Stimulated activated CD4-positive, alpha-beta T cell treated with anti-CD3 and anti-CD28 coated beads, Interleukin-1b, Interleukin-23, amount 100 ng/mL, for 4 hours (primary cell): ENCODE data around the gene CRY1.

Source experiments
- DNase-seq, 2 donors: peaks; one replicate each; pipeline ENCODE4 v3.0.0-alpha.2; 2020; ENCODE audit warnings: low read depth in 2 of 2

CRY1 gene

DNA sequence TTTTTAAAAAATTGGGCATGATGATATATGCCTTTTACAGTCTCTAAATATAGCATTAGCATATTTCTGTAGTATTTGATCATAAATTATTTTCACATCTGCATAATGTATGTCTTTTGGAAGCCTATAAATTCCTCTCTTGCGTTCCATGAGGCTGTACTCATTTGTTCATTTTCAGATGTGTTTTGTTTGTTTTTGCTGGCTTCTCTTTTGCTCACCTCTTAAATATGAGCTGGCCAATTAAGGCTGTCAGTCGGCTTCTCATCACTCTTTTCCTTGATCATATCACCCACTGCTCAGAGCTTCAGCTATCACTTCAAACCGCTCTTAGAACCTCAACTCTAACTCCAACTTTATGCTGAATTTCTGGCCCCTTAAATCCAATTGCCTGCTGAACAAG is 131.1 kb downstream of the CRY1 start:
- no peak for DNase-seq

DNA sequence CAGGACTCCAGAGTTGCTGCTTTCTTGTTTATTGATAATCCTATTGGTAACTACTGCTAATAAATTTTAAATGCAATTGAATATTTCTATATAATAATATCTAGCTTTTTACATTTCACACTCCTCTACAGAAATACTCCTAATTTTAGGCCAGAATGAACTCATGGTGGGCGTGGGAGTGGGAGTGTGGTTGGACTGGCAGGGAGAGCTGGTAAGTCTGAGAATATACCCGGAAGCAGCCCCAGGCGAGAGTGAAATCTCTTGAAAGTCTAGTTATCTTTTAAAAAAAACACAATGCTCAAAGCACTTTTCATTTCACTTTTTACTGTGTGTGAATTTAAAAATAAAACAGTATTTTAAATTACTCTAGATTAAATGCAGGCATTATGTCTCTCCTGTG is 132.9 kb downstream of the CRY1 start:
- DNase-seq, result no peak

DNA sequence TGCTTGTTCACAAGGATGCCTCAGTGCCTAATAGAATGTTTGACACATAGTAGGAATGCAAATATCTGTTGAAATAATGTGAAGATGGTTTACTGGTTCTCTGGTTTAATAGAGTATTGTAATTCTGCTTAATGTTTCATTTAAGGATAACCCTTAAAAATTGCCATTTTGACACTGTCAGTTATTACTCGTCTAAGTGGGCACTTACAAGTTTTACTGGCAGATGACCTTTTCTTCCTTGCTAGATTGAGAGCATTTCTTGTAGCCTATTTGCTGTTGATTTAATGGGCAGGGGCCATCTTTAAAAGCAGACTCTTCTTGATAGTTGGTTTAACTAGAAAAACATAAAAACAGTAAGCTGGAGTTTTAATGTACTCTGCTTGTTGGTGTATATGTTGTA is 135.8 kb downstream of the CRY1 start:
- DNase-seq, result no peak

DNA sequence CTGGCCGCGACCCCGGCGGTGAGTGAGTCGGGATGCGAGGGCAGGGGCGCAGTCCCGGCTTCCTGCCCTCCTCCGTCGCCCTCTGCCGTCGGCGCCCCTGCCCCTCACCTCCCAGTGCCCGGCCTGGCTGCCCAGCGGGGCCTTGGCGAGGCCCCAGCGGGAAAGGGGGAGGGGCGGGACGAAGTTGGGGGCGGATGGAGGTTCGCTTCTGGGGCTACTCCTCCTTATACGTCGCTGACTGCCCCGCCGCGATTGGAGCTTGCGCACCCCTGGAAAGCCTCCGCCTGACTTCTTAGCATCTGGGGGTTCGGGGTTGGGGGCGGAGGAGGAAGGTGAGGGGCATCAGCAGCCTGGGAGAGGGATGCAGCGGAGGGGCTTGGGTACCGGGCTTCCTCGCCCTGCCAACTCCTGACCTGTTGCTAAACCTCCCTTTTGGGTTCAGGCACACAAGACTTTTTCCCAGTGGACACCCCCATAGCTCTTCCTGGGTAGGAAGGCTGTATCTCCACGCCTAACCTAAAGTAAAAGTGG is 137.2 kb downstream of the CRY1 start:
- peak in 1 of 2 donors; percentile 52 for DNase-seq

DNA sequence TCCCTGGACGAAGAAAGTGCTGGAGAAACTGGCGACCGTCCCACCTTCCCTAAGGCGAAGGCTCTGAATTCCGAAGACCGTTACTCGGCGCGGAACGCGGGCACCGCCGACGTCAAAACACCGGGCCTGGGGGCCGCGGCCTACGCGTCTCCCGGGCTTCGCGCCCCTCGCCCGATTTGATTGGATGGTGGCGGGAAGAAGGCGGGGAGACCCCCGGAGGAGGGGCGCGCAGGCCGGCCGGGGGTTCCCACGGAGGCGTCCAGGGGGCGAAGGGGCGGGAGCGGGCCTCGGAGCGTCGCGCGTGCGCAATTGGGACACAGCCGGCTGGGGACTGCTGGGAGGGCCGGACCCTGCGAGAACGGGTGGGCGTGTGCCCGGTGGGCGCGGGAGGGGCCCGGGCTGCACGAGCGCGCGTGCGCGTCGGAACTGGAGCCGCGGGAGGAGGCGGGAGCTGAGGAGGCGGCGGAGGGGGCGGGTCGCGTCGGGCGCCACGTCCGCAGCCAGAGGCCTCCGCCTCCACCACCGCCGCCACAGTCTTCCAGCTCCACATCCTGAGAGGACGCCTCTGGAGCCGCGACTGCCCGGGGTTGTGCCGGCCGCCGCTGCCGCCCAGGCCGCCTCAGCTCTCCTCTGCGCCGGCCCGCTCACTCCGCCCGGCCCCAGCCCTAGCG is 137.8 kb downstream of the CRY1 start, which contains the start of gene TMEM263:
TMEM263 (plus strand) TSS at position 531 of the 671 bp plus-strand sequence. CDS start 11,210 bp downstream, outside the sequence.
- peak; percentile 84 to 86 for DNase-seq

DNA sequence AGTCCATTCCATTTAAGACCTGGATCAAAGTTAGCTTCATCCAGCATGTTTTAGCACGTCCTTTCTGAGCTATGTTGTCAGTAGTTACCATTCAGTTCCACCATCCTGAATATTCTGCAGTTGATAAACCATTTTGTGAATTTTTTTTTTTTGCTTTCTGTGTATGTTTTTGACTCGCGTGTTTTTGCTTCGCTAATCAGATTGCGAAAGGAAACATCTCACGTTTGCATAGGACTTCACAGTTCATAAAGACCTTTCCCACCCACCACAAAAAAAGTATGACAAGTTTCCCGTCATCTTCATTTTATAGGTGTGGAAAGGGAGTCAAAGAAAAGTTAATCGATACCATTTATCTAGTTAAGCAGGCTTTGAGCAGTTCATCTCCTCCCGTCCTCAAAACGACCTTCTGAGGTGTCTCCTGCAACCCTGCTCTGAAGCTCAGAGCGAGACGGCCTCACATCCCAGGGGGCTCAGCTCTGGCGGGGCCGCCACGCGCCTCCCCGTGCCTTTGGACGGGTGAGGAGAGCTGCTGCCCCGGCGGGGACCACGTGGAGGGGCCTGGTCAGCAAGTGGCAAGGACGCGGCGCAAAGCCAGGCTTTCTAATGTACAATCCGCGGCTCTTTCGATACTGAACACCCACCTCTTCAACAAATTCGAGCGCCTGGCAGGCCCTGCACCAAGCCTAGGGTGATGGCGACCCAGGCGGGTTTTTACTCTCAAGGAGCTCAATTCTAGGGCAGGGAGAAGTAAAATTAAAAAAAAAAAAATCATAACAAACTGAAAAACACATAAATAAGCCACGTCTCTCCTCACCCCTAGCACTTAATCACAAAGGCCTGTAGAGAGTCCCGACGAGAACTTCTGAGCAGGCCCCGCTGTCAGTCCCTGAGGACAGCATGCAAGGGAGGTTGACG is 138.6 kb downstream of the CRY1 start:
- DNase-seq, result peak in 1 of 2 donors; percentile 9

DNA sequence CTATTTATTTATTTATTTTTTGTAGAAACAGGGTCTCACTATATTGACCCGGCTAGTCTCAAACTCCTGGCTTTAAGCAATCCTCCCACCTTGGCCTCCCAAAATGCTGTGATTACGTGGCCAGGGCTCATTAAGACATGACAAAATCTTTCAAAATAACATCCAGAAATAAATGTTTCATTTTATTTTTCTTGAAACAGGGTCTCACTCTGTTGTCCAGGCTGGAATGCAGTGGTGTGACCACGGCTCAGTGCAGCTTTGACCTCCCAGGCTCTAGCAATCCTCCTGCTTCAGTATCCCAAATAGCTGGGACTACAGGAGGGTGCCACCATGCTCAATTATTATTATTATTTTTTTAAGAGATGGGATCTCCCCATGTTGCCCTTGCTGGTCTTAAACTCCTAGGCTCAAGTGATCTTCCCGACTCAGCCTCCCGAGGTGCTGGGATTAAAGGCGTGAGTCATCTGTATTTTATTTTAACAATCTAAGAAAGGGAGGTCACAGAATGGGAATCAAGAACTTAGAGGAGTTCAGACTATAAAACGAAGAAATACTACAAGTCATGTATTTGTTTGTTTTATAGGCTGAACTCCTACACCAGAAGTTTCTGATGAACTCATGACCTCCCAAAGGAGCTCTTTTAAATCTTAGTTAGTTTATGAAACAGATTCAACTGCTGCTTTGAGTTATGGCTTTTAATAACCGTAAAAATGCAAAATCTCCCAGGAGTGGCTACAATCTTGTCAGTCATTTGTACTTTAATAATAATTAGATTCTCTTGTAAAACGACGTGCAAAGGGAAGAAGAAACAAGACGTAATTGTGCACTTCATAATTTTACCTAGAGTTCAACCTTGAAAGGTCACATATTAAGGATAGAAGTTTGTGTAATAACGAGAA is 139.7 kb downstream of the CRY1 start:
- DNase-seq, result no peak

DNA sequence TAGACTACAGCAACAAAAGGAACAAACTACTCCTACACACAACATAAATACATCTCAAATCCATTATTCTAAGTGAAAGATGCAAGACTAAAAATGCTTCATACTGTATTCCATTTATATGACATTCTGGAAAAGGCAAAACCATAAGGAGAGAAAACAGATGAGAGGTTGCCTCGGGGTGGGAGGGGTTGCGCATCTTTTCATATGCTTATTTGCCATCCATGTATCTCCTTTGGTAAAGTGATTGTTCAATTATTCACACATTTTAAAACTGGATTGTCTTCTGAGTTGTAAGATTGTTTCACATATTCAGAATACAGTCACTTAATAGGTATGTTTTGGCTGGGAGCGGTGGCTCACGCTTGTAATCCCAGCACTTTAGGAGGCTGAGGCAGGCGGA is 142.8 kb downstream of the CRY1 start:
- no peak for DNase-seq

DNA sequence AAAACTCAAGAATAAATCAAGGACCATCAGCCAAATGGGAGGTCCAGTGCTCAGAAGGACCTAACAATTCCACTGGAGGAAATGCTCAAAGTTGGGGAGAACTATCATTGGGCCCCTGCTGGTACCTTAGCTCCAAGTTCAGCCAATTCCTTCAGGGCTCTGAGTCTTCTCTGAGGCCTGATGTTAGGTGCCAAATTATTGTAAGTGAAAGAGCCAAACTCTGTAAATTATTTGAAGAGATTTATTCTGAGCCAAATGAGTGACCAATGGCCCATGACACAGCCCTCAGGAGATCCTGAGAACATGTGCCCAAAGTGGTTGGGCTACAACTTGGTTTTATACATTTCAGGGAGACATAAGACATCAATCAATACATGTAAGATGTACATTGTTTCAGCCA is 145.9 kb downstream of the CRY1 start:
- no peak for DNase-seq

DNA sequence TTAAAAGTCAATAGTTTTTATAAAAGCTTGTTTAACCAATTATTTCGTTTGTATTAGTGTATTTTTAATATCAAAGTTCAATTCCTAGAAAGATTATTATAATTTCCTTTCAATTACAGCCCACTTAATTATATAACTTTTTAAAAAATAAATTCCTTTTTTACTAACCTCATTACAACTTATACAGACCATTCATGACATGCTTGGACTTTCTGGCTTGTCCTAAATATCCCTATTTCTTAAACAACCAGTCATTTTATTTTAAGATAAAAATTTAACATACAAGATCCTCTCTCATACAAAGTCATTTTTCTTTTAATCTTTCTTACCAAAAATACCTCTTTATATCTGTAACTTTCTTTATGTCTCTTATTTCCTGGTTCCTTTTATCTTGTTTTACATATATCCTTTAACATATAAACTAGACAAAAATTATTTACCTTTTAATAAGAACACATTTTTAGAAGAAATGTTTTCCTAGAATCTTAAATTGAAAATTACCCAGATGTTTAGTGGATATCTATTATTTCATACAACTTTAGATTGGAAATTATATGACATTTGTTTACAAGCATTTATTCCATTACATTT is 148.0 kb downstream of the CRY1 start:
- no peak for DNase-seq

DNA sequence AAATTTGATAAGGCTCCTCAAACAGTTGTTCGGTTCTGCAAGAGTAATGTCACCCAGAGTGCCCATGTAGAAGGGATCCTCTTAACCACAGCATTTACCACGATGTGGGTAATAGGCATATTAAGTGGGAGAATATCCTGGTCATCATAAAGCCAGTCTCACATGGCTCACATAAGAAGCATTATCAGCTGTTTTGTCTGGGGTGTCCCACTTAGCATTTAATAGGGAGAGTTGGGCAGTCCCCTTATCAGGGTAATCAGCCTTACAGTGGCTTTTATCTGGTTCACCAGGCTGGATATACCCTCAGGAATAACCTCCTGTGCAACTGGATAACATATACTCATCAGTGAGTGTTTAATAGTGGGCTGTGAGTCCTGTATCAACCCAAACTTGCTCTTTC is 150.6 kb downstream of the CRY1 start:
- no peak for DNase-seq

DNA sequence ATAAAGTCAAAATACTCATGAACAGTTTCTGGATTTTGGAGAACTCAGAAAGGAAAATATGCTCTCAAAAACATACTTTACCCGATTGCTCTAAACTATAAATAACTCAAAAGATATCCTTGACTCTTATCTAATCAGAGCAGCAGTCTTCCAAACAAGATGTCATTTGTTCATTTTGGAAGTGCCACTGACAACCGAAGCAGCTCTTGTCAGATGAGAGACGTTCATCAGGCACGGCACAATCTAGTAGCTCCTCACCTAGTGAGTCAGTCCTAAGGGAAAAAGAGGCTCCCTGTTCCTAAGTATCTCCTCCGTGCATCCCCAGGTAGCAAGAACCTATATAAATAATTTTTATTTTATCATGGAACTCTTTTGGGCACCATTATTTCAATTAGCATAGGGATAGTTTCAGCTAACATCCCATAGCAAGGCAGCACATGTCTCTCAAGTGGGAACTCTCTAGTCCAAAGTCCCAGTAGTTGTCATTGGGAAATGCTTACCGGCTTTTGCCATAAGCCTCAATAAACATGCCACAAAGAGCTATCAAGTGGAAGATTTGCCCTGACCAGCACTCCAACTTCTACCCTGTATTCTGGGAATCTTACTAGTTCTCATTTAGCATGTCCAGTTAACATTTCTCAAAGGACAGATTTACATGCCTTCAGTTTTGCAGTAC is 151.7 kb downstream of the CRY1 start:
- no peak for DNase-seq
